Pons (tissue), 1 donor: Measurements from ENCODE around the gene RABGAP1L.
"Not testable (repeated sequence)": the region's sequence is repeated elsewhere in the genome, so short reads cannot be mapped to it uniquely, and the experiment has no call there.

Experiments
- DNase-seq: peaks from one replicate; pipeline ENCODE4 v3.0.0-alpha.2; 2016; ENCODE audit warnings: low spot score

RABGAP1L gene

GRCh38 chr1:174710868-174711845 is 551.8 kb downstream of the RABGAP1L start:
- no peak for DNase-seq

DNA sequence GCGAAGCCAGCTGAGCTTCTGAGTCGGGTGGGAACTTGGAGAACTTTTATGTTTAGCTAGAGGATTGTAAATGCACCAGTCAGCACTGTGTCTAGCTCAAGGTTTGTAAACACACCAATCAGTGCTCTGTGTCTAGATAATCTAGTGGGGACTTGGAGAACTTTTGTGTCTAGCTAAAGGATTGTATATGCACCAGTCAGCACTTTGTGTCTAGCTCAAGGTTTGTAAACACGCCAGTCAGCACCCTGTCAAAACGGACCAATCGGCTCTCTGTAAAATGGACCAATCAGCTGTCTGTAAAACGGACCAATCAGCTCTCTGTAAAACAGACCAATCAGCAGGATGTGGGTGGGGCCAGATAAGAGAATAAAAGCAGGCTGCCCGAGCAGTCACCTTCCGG is 552.5 kb downstream of the RABGAP1L start:
- not testable (repeated sequence) for DNase-seq

DNA sequence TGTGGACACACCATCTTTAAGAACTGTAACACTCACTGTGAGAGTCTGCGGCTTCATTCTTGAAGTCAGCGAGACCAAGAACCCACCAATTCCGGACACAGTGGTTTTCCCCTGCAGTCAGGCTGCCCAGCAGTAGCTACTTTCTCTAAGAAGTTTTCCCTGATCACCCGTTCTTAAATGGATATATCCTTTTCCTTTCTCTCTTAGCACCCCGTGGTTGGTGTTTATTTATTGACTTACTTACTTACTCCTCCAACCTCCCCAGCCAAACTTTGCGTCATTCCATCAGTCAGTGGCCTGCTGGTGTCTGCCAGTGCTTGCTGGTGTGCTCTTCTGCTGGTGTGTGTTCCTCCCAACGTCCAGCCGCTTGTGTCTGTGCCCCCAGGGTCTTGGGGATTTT is 553.2 kb downstream of the RABGAP1L start:
- DNase-seq: no peak

DNA sequence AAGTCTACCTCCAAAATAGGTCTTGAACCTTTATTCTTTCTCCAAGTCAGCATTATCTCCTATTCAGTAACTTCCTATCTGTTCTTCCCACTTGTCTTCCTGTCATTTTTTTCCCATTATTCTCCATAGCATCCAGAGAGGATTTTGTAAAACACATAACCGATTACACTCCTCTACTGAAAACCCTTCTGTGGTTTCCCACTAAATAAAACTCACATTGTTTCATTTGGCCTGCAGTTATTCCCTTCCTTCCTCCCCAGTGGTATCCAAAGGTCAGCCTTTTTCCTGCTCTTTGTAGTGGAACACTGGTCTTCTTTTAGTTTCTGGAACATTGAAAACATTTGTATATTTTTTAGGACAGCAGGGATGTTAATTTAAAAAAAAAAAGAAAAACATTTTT is 554.5 kb downstream of the RABGAP1L start:
- peak; percentile 28 for DNase-seq

DNA sequence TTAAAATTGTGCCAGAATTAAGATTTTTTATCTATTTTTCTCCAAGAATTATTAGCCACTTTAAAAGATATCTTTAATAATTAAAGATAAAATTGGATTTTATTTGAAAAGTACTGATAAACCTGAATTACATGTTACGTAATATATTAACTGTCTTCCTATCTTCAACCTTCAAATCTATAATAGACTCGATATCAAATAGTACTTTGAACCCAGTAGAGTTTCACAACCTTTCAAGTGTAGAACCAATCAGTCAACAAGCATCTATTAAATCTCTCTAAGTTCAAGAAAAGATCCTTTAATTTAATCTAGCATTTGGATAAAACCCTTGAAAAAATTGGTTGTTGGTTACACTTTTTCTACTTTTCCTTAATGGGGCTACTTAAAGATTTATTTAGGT is 559.9 kb downstream of the RABGAP1L start:
- no peak for DNase-seq

DNA sequence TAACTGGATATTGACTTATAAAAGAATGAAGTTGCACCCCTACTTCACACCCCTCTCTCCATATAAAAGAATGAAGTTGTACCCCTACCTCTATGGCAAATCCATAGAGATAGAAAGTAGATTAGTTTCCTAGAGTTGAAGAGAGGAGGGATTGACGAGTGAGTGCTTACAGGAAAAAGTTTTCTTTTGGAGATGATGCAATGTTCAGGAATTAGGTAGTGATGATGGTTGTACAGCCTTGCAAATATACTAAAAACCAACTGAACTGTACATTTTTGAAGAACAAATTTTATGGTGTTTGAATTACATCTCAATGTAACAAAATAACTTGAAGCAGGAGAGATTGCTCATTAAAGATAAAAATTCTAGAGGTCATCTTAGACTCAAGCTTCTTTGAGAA is 561.3 kb downstream of the RABGAP1L start:
- no peak for DNase-seq

GRCh38 chr1:174721246-174721645 is 561.9 kb downstream of the RABGAP1L start:
- no peak for DNase-seq

DNA sequence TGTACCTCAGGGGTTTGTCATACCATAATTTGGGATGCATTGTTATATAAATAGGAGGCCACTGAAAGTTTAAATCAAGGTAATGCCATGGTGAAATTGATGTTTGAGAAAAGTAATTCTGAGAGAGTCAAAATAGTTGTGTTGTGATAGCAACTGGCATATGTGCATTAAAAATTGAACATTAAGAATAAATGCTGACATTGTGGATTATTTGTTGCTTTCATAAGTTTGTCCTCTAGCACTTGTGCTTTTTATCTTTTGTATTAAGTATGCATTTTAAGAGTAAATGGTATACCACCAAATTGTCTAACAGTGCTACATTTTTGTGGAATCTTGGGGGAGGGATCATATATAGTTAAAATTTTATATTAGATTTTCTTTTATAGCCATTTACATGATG is 564.5 kb downstream of the RABGAP1L start:
- no peak for DNase-seq

DNA sequence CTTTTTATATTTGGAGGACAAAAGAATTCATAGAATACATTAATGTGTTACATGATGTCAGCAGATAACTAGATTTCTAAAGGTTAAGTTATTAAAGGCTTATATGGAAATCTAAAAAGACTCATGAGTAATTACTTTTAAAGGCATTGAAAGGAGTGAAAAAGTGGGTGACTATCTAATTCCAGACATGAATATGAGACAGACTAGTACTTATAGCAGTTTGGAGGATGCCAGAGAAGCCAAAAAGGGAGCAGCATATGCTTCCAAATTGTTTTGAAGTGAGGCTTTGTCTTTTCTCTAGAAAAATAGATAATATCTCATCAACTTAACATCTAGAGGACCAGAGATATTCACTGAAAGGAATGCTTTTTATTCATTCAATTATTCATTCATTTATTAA is 564.9 kb downstream of the RABGAP1L start:
- DNase-seq: no peak

DNA sequence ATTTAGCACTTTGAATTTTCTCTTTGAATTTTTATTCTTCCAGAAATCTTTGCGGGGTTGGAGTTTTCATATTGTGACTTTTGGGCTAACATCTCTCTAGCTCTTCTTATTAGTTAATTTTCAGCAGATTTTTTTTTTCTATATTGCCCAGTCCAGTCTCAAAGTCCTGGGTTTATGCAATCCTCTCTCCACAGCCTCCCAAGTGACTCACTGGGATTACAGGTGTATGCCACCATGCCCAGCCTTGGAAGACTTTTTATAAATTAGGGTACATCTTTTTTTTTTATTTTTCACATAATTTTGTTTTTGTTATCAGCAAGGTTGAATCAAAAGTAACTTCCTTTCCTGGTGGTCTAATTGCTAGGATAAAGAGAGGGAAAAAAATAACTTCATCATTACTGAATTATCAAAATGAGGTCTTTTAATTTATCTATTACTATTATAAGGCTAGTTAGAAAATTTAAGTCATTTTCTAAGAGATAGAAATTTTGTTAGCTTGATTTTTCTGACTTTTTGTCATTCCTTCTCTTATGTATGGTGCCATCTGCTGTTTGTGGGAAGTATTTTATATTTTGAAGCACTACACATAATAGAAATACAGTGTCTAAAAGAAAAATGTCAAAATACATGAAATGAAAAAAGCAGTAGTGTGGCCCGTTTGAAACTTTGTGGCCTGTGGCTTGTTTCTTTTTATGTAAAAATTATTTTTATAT is 567.0 kb downstream of the RABGAP1L start:
- peak; percentile 69 for DNase-seq

DNA sequence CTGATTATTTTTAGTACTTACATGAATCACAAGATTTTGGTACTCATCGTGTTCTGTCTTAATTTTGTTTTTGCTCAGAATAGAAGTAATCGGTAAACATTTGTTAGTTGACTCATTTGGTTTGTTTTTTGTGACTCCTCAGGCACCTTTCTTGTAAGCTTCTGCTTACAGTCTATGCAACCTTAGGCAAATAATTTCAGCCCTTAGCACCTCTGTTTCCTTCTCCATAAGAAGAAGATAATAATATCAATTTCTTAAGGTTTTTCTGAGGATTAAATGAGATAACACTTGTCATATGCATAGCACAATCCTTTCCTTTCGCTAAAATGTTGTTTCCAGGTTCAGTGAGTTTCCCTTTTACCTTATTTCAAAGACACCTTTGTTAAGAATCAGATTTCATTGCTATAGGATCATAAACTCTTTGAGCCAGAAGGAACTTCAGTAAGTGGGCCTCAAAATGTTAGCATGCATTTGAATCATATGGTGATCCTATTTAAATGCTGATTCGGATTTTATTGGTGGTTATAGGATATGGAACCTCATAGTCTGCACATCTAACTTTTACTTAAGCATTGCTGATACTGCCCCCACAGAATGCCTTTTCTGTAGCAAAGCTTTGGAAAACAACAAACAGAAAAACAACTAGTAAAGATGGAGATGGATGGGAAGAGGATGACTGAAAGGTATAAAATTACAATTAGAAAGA is 567.7 kb downstream of the RABGAP1L start:
- no peak for DNase-seq

DNA sequence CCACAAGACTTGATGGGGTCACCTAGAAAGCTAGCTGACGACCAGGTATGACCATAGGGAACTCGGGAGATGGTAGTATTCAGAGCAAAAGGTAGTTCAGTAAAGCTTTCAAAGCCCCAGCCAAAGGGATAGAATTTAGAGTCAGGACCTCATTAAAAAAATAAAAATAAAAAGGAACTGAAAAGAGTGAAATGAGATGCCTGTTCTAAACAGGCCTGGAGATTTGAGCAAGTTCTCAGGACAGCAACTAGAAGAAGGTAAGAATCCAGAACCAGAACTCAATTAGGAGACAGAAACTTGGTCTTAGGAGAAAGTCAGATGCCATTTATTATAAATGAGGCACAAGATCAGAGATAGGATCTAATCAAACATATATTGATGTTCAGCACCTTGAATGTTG is 575.0 kb downstream of the RABGAP1L start:
- no peak for DNase-seq

- no peak for DNase-seq
Observed at GRCh38 chr1:174736831-174737230, 577.5 kb downstream of the RABGAP1L start.

GRCh38 chr1:174740249-174740968 is 581.1 kb downstream of the RABGAP1L start:
- no peak for DNase-seq

- no peak for DNase-seq
Observed at GRCh38 chr1:174742805-174743653, 583.7 kb downstream of the RABGAP1L start.

DNA sequence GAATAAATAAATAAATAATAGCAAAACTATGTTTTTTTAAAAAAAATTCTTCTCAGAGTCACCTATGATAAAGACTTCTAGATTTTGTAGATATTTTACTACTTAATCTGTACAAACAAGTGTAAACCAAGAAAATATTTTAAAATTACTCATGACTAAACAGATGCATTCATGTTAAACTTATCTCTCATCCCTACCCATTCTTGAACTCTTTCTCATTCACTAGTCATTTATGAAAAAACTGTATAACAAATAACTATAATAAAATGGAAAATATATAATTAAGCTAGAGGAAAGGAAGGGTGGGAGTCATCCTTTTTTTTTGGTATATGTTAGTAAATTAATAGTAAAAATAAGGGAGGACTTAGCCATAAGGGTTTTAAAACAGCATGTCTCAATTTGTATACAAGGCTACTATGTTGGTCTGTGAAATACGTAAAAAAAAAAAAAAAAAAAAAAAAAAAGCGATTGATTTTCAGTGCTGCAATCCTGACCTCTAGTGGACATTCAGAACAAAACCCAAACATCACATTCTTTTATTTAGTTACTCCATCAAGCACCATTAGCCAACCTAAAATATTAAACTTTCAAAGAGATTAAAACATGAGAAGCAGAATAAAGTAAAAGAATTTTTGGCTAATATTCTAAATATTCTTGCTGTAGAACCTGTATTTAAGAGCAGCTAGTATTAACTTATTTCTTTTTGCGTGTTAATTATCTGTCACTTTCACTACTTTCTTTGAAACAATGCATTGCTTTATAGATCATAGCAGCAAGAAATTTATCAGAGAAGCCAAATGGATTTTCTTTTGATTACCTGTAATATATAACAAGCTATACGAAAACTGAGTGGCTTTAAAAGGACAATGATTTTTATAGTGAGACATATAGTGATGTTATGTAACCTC is 584.6 kb downstream of the RABGAP1L start:
- DNase-seq: peak; percentile 71

DNA sequence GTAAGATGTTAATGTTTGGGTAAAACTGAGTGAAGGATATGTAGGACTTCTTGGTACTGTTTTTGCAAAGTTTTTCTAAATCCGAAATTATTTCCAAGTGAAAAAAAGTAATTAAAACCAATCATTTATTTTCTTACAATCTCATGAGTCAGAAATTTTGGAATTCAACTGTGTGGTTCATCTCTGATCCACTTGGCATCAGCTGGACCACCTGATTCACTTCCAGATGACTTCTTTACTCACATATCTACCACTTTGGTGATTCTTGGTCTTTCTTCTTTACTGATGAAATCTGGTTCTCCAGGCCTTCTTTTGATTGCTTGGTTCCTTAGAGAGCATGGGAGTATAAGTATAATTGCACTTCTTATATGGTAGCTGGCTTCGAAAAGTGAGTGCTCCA is 585.6 kb downstream of the RABGAP1L start:
- no peak for DNase-seq

- DNase-seq: no peak
Observed at GRCh38 chr1:174746024-174746808, 586.9 kb downstream of the RABGAP1L start.

- DNase-seq: no peak
Observed at GRCh38 chr1:174747613-174748012, 588.3 kb downstream of the RABGAP1L start.
